Brain microvascular endothelial cell (primary cell): ENCODE data around the gene PNMA8A.
A peak's percentile ranks its signal among the peaks of the same experiment; 100 is the strongest.

Experiments used
- DNase-seq: peaks from one replicate; pipeline ENCODE4 v3.0.0-alpha.2; 2020
- H3K27ac ChIP-seq: fragments of 250-450 bp; sonication (Bioruptor Pico); 2 replicates; pipeline ENCODE4 v1.5.1; 2020; ENCODE audit warnings: mild to moderate bottlenecking, moderate library complexity
- H3K27me3 ChIP-seq: fragments of 250-450 bp; sonication (Bioruptor Pico); replicated peaks from 2 replicates; pipeline ENCODE4 v1.5.1; 2020; ENCODE audit warnings: mild to moderate bottlenecking
- H3K36me3 ChIP-seq: fragments of 250-450 bp; sonication (Bioruptor Pico); replicated peaks from 2 replicates; pipeline ENCODE4 v1.5.1; 2020; ENCODE audit warnings: mild to moderate bottlenecking
- H3K4me3 ChIP-seq: 2 replicates; pipeline ENCODE4 v1.5.1; 2011; ENCODE audit warnings: low read depth, mild to moderate bottlenecking, control low read depth, low read length, moderate library complexity
- CTCF ChIP-seq: IDR thresholded peaks from 2 replicates; pipeline ENCODE4 v1.5.1; 2011; ENCODE audit warnings: low read depth, mild to moderate bottlenecking, moderate library complexity, low read length, control low read depth, inconsistent platforms; ENCODE audit errors: missing control alignments
- in situ Hi-C: cut with HindIII; loops from 2 replicates; pipeline ENCODE4 v1.10.0; 2017; ENCODE audit warnings: low sequenced_read_pairs, low pct_ligation_motif_present

The PNMA8A gene

DNA sequence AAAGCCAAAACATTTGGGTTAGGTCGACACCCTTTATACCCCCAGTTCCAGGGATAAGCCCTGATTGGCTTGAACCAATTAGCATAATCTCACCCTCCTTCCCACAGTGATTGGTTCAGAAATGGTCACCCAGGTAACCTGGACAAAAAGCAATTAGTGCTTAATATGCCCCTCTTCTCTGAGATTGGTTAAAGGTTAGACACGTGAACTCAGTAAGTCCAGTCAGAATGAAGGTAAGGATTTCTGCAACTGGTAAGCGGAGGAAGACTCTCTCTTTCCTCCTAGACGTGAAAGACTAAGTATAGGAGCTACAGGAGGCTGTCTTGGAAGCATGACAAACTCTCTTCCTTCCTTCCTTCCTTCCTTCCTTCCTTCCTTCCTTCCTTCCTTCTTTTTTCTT is 41.4 kb downstream of the PNMA8A start:
- H3K27ac ChIP-seq, result no peak overlapping the region
- no peak for DNase-seq
- peaks cover 2% of the 10 kb centered on the region for H3K27me3 ChIP-seq
- TF ChIP-seq CTCF, result no peak
- in situ Hi-C loops, result no loop called here
- H3K4me3 ChIP-seq, result no peak overlapping the region
- H3K36me3 ChIP-seq, result no peaks in the 10 kb centered on the region

DNA sequence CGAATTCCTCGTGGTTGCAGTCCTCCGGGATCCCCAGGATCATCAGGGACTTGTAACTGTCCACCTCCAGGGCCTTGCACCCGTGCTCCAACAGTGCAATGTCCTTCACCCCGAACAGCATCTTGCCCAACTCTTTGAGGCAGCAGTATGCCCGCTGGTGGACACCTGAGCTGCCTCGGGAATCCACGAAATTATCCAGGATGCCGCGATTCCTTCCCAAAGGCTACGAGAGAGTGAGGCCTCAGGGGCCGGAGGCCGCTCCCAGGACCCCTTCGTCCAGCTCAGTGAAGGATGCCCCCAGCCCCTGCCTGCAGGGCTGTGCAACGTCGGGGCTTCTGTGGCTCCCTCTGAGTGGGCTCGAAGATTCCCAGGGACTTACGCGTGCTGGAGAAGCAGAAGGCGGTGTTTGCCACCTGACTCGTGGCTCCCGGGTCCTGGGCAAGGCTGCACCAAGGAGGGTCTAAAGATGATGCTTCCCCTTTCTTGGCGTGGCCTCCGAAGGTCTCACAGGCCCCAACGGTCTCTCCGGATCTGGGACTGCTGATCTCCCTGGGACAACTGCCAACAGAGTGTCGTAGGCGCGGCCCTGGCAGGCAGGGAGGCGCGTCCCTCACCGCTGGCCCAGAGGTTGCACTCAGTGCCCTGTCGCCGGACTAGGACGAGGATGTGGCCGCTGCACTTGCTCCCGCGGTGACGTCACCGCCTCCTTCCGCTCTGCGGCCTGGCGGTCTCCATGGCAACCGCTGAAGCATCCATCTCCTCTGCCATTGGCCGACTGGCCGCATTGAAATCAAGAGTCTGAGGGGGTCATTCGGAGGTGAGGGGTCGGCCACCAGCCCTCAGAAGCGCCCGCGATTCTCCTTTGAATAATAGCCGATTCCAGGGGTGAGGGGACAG is 42.9 kb downstream of the PNMA8A start, which contains the start of gene PNMA8C:
Gene PNMA8C, minus strand, starts transcription at position 698 of the 897 bp plus-strand sequence. Its CDS starts 577 bp downstream, at position 121.
- H3K27ac ChIP-seq, result no peak within 1 kb of the TSS
- in situ Hi-C loops, result no loop called here
- H3K4me3 ChIP-seq, result no peak within 1 kb of the TSS
- no peak for TF ChIP-seq CTCF
- peaks cover 2% of the 10 kb centered on the region for H3K27me3 ChIP-seq
- peak; percentile 57 for DNase-seq
- H3K36me3 ChIP-seq, result no peaks in the 10 kb centered on the region

- Histone ChIP-seq H3K27me3 (peaks cover 2% of the 10 kb centered on the region), H3K36me3 (no peaks in the 10 kb centered on the region), H3K4me3 (no peak overlapping the region), H3K27ac (no peak overlapping the region)
- no peak for TF ChIP-seq CTCF
- DNase-seq, result no peak
- in situ Hi-C loops, result no loop called here
Observed at GRCh38 chr19:46427518-46428045, 43.8 kb downstream of the PNMA8A start.

GRCh38 chr19:46426506-46427162 is 44.7 kb downstream of the PNMA8A start:
- TF ChIP-seq CTCF, result no peak
- H3K4me3 ChIP-seq, result peak overlapping the region; percentile 67
- in situ Hi-C loops, result no loop called here
- H3K27ac ChIP-seq, result no peak overlapping the region
- H3K27me3 ChIP-seq, result peaks cover 2% of the 10 kb centered on the region
- DNase-seq, result peak; percentile 56
- no peaks in the 10 kb centered on the region for H3K36me3 ChIP-seq

DNA sequence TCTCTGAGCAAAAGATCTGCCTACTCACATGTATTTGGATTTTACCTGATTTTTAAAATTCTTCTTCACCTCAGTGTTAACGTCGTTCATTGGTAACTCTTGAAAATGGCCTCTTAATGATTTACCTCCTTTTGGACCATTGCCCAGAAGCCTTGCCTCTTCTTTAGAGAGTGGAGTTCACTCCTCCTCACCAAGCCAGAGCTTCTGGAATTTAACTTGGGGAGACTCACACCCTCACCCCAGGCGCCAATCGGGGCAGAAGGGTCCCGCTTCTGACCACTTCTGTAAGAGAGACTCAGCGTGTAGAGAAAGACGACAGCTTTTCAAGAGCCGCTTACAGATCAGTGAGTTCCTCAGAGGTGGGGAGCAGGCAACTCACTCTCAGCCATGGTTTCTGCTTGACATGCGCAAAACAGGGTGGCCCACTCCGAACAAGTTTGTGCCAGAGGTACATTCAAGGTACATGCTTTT is 45.3 kb downstream of the PNMA8A start:
- Histone ChIP-seq H3K27ac (no peak overlapping the region), H3K36me3 (no peaks in the 10 kb centered on the region), H3K4me3 (peak overlapping the region; percentile 67), H3K27me3 (peaks cover 2% of the 10 kb centered on the region)
- in situ Hi-C loops, result no loop called here
- TF ChIP-seq CTCF, result no peak
- no peak for DNase-seq
